Skeletal muscle tissue (tissue), 5 donors: ENCODE results near the gene KCTD16. TPM values are rescaled to one million over a fixed set of nuclear protein-coding genes. Genes with fewer than 3 reads are reported as not detected.

Experiments used
- H3K27ac ChIP-seq: one replicate; pipeline ENCODE4 v1.7.0; 2013; ENCODE audit warnings: mild to moderate bottlenecking, low read depth, low read length, inconsistent platforms
- H3K27me3 ChIP-seq, 3 donors: one replicate each; pipeline ENCODE4 v1.7.0; 2013; ENCODE audit warnings: low read length in 3 of 3; ENCODE audit not compliant: control insufficient read depth in 3 of 3, insufficient read depth in 3 of 3
- H3K36me3 ChIP-seq, 3 donors: one replicate each; pipeline ENCODE4 v1.7.0; 2013; ENCODE audit warnings: low read length in 3 of 3; ENCODE audit not compliant: control insufficient read depth in 3 of 3, insufficient read depth in 3 of 3
- H3K4me1 ChIP-seq, 3 donors: one replicate each; pipeline ENCODE4 v1.7.0; 2013; ENCODE audit warnings: low read length in 3 of 3, mild to moderate bottlenecking in 3 of 3; ENCODE audit not compliant: control insufficient read depth in 3 of 3, insufficient read depth in 3 of 3
- H3K4me3 ChIP-seq, 3 donors: one replicate each; pipeline ENCODE4 v1.7.0; 2013; ENCODE audit warnings: low read length in 3 of 3
- H3K9ac ChIP-seq, 3 donors: one replicate each; pipeline ENCODE4 v1.7.0; 2013; ENCODE audit warnings: low read length in 3 of 3, mild to moderate bottlenecking in 3 of 3, moderate library complexity in 2 of 3, low read depth in 1 of 3
- H3K9me3 ChIP-seq, 3 donors: one replicate each; pipeline ENCODE4 v1.7.0; 2013; ENCODE audit warnings: low read length in 3 of 3; ENCODE audit not compliant: control insufficient read depth in 3 of 3
- small RNA-seq: library from RNA; depleted of rRNA; stranded (forward); fragments of <200 nt; gene quantifications from one replicate; pipeline ENCODE3, GENCODE V24; 2014
- total RNA-seq: library from RNA; depleted of rRNA; stranded (reverse); fragments of >200 nt; gene quantifications from one replicate; pipeline ENCODE4 v1.2.3, GENCODE V29; 2014
- donor health status: Osteomylitis.

KCTD16 gene
- total RNA-seq, 1 donor from 2014 or later, result under 0.01 TPM

DNA sequence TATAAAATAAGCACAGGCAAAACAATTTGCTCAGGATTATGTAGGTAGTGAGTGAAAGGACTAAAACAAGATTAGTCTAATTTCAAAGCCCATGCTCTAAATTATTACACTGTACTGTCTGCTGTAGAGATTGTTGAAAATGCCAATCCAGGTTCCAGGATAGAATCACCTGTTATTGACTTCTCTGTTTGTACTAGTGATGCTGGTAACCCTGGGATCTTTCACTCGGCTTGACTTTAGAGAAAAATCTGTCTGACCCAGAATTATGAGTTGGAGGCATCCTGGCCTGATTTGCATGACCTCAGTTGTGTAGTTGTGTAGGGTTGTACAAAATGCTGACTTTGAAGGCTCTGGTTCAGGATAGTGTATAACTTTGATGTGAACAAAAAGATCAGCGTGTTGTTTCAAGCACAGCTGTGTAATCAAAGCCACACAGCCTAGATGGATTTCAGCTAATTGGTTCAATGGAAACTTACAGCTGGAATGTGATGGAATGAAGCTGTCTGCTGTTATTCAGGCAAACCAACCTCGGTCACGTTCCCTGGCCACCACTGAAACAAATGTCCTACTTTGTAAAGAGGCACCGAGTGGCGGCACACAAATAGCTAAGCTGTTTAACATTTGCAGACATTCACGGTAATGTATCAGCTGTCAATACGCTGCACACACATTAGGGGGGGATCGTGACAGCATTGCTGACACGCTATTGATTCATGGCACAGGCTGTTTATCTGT is 340.3 kb downstream of the KCTD16 start:
- Histone ChIP-seq H3K4me3 (no peak overlapping the region), H3K27ac (no peak overlapping the region), H3K36me3 (no peaks in the 10 kb centered on the region), H3K9ac (no peak overlapping the region), H3K9me3 (no peaks in the 10 kb centered on the region), H3K4me1 (no peaks in the 10 kb centered on the region), H3K27me3 (no peaks in the 10 kb centered on the region)

DNA sequence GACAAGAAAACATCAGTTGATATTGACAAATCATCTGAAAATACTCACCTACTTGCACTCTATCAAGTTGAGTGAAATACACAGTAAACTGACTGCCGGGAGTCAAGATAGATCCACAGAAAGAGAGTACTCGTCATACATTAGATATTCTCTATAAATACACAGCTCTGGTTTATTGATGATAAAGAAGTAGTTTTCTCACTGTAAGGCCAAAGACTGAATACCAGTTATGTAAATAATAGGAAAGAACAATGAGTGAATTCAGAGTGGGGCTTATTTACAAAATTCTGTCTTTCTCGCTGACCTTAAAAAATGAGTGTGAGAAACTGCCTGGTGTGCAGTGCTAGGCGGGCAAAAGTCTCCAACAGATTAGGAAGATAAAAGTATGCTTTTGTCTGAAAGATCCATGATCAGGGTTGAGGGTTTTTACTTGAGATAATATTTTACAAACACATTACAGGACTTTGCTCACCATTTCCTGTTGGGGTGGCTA is 341.0 kb downstream of the KCTD16 start:
- H3K4me3 ChIP-seq, result no peak overlapping the region
- no peaks in the 10 kb centered on the region for H3K27me3 ChIP-seq
- no peak overlapping the region for H3K9ac ChIP-seq
- H3K9me3 ChIP-seq, result no peaks in the 10 kb centered on the region
- no peak overlapping the region for H3K27ac ChIP-seq
- no peaks in the 10 kb centered on the region for H3K4me1 ChIP-seq
- no peaks in the 10 kb centered on the region for H3K36me3 ChIP-seq

DNA sequence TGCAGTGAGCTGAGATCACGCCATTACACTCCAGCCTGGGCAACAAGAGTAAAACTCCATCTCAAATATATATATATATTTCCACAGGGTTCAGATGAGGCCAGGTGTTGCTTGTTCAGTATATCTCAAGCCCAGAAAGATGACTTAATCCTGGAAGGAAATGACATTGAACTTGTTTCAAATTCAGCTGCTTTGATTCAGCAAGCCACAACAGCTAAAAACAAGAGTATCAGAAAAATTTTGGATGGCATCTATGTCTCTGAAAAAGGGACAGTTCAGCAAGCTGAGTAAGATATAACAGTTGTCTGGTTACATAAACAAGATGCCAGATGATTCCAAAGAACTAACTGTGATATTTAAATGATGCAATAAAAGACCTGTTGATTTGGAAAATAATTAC is 352.0 kb downstream of the KCTD16 start:
- H3K27me3 ChIP-seq, result no peaks in the 10 kb centered on the region
- H3K4me1 ChIP-seq, result no peaks in the 10 kb centered on the region
- no peaks in the 10 kb centered on the region for H3K36me3 ChIP-seq
- no peak overlapping the region for H3K9ac ChIP-seq
- H3K9me3 ChIP-seq, result no peaks in the 10 kb centered on the region
- no peak overlapping the region for H3K4me3 ChIP-seq
- H3K27ac ChIP-seq, result no peak overlapping the region

DNA sequence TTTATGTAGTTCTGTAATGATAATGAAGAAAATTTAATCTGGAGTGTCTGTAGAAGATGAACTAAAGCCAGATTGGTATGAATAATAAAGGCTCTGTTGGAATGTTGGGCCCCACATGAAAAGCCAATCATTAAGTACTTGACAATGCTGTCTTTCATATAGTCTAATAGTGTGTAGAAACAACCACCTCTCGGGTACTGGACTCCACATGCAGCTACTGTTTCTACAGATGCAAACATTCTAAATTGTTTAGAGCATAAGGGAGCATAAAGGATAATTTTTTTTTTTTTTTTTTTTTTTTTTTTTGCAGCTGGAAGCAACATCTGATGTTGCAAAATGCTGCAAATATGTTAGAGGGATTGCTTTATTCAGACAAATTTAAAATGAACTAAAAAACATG is 354.3 kb downstream of the KCTD16 start:
- Histone ChIP-seq H3K4me3 (no peak overlapping the region), H3K4me1 (no peaks in the 10 kb centered on the region), H3K36me3 (no peaks in the 10 kb centered on the region), H3K9ac (no peak overlapping the region), H3K27ac (no peak overlapping the region), H3K9me3 (peaks cover 0 to 1% (median 0%) of the 10 kb centered on the region in 3 donors), H3K27me3 (no peaks in the 10 kb centered on the region)

DNA sequence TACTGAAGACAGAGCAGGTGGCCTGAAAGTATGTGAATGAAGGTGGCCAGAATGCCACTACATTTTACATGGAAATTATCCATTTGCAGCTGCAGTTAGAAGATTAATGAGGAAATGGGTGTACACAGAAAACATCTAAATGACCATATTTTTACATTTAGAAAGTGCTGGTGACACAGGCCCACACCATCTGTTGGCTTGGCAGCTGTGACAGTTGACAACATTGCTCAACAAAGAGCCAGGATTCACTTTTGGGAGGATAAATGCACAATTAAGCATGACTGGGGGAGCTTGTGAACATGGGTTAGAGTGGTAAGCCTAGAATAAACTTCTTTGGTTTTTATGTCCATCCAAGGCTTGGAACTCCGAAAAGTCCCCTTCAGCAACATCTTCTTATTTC is 360.5 kb downstream of the KCTD16 start:
- H3K9ac ChIP-seq, result no peak overlapping the region
- no peak overlapping the region for H3K4me3 ChIP-seq
- H3K36me3 ChIP-seq, result no peaks in the 10 kb centered on the region
- H3K4me1 ChIP-seq, result no peaks in the 10 kb centered on the region
- no peaks in the 10 kb centered on the region for H3K27me3 ChIP-seq
- peaks cover 0 to 4% (median 1%) of the 10 kb centered on the region in 3 donors for H3K9me3 ChIP-seq
- H3K27ac ChIP-seq, result no peak overlapping the region

Small RNA genes within 50 kb of the gene (small RNA-seq; reads per million reads assigned to genes)
- gene CKS1BP5 (not detected), gene RN7SL87P (not detected)

Other genes starting within 250 kb of the KCTD16 start
- gene YIPF5, start 214 bp upstream of the KCTD16 start, total RNA-seq, result 43.3 TPM